Measurements from ENCODE around the gene FRK.
"Not testable (repeated sequence)": the region's sequence is repeated elsewhere in the genome, so short reads cannot be mapped to it uniquely, and the experiment has no call there.

FRK gene

GRCh38 chr6:116078522-116078921 lies 17.8 kb upstream of the FRK start:
- no peak for DNase-seq (ENCODE audit: extremely low read depth in 1 of 2, low read depth in 1 of 2)

GRCh38 chr6:116074732-116075390 lies 14.2 kb upstream of the FRK start:
- no peak for DNase-seq (ENCODE audit: extremely low read depth in 1 of 2, low read depth in 1 of 2)

- no peak for DNase-seq (ENCODE audit: extremely low read depth in 1 of 2, low read depth in 1 of 2)
Observed at GRCh38 chr6:116073765-116074440, 13.2 kb upstream of the FRK start.

- DNase-seq (ENCODE audit: extremely low read depth in 1 of 2, low read depth in 1 of 2) = no peak
Observed at GRCh38 chr6:116072368-116072767, 11.7 kb upstream of the FRK start.

GRCh38 chr6:116070616-116071389 lies 10.1 kb upstream of the FRK start:
- DNase-seq (ENCODE audit: extremely low read depth in 1 of 2, low read depth in 1 of 2) = no peak

GRCh38 chr6:116070101-116070500 lies 9.4 kb upstream of the FRK start:
- no peak for DNase-seq (ENCODE audit: extremely low read depth in 1 of 2, low read depth in 1 of 2)

- no peak for DNase-seq (ENCODE audit: extremely low read depth in 1 of 2, low read depth in 1 of 2)
Observed at GRCh38 chr6:116066789-116067188, 6.1 kb upstream of the FRK start.

GRCh38 chr6:116064666-116065065 lies 4.0 kb upstream of the FRK start:
- DNase-seq (ENCODE audit: extremely low read depth in 1 of 2, low read depth in 1 of 2) = no peak

- no peak for DNase-seq (ENCODE audit: extremely low read depth in 1 of 2, low read depth in 1 of 2)
Observed at GRCh38 chr6:116062496-116062895, 1.8 kb upstream of the FRK start.

- DNase-seq (ENCODE audit: extremely low read depth in 1 of 2, low read depth in 1 of 2) = no peak
Observed at GRCh38 chr6:116059713-116060571, 749 bp downstream of the FRK start.

- no peak for DNase-seq (ENCODE audit: extremely low read depth in 1 of 2, low read depth in 1 of 2)
Observed at GRCh38 chr6:116057766-116058165, 2.9 kb downstream of the FRK start.

GRCh38 chr6:116055513-116055912 lies 5.2 kb downstream of the FRK start:
- DNase-seq (ENCODE audit: extremely low read depth in 1 of 2, low read depth in 1 of 2) = no peak

GRCh38 chr6:116051244-116051643 lies 9.4 kb downstream of the FRK start:
- DNase-seq (ENCODE audit: extremely low read depth in 1 of 2, low read depth in 1 of 2) = no peak

GRCh38 chr6:116050737-116051136 lies 10.0 kb downstream of the FRK start:
- DNase-seq (ENCODE audit: extremely low read depth in 1 of 2, low read depth in 1 of 2) = no peak

- DNase-seq (ENCODE audit: extremely low read depth in 1 of 2, low read depth in 1 of 2) = no peak
Observed at GRCh38 chr6:116049321-116049720, 11.4 kb downstream of the FRK start.

GRCh38 chr6:116047173-116047933 lies 13.3 kb downstream of the FRK start:
- DNase-seq (ENCODE audit: extremely low read depth in 1 of 2, low read depth in 1 of 2) = no peak

- no peak for DNase-seq (ENCODE audit: extremely low read depth in 1 of 2, low read depth in 1 of 2)
Observed at GRCh38 chr6:116046737-116047136, 14.0 kb downstream of the FRK start.

- DNase-seq (ENCODE audit: extremely low read depth in 1 of 2, low read depth in 1 of 2) = not testable (repeated sequence)
Observed at GRCh38 chr6:116046272-116046671, 14.4 kb downstream of the FRK start.

GRCh38 chr6:116041934-116042333 lies 18.8 kb downstream of the FRK start:
- DNase-seq (ENCODE audit: extremely low read depth in 1 of 2, low read depth in 1 of 2) = no peak

- DNase-seq (ENCODE audit: extremely low read depth in 1 of 2, low read depth in 1 of 2) = no peak
Observed at GRCh38 chr6:116040993-116041392, 19.7 kb downstream of the FRK start.
